ENCODE measurements around the gene TACR1. TPM values are rescaled to one million over a fixed set of nuclear protein-coding genes. Genes with fewer than 3 reads are reported as not detected.

The TACR1 gene
- total and polyA plus RNA-seq, 2 experiments from 2014 or later = 3.5 to 7.3 TPM

GRCh38 chr2:75088791-75089190, 110.5 kb downstream of the TACR1 start:
- Histone ChIP-seq H3K79me2 (replicated peaks; ENCODE audit: insufficient read depth) (no peaks in the 10 kb centered on the region), H2AFZ (no peak overlapping the region), H3K27ac (ENCODE audit: low read depth) (no peak overlapping the region), H3K4me3 (no peak overlapping the region), H4K20me1 (replicated peaks; ENCODE audit: insufficient read depth) (no peaks in the 10 kb centered on the region), H3K4me1 (ENCODE audit: insufficient read depth) (peaks cover 8% of the 10 kb centered on the region; the same call in 1 of the 2 replicates), H3K36me3 (ENCODE audit: insufficient read depth) (no peaks in the 10 kb centered on the region), H3K9me2 (ENCODE audit: insufficient read depth) (peaks cover 23% of the 10 kb centered on the region), H3K27me3 (ENCODE audit: insufficient read depth) (no peaks in the 10 kb centered on the region), H3K4me2 (no peak overlapping the region), H3F3A (replicated peaks; ENCODE audit: low read depth) (no peaks in the 10 kb centered on the region)
- ATAC-seq (no peak), DNase-seq (ENCODE audit: low spot score) (no peak)
- Mint-ChIP-seq H3K4me3 (no peak overlapping the region), H3K27me3 (ENCODE audit: insufficient read depth, low read depth, poor library complexity) (peaks cover 3% of the 10 kb centered on the region), H3K9me3 (no peaks in the 10 kb centered on the region), H3K27ac (no peak overlapping the region), H3K4me1 (peaks cover 9% of the 10 kb centered on the region; the same call in 2 of the 3 replicates), H3K36me3 (ENCODE audit: low read depth) (no peaks in the 10 kb centered on the region)
- TF ChIP-seq STAT1 (IDR thresholded peaks at IDR 0.05; ENCODE audit: unreplicated experiment) (no peak), EZH2 (IDR thresholded peaks at IDR 0.05; ENCODE audit: low read depth, unreplicated experiment) (no peak), CTCF (conservative IDR thresholded peaks at IDR 0.05; ENCODE audit: low read depth in 2 of 2) (no peak), NANOG (IDR thresholded peaks at IDR 0.05; ENCODE audit: borderline replicate concordance) (no peak), REST (IDR thresholded peaks at IDR 0.05; ENCODE audit: unreplicated experiment) (no peak), POLR2AphosphoS5 (IDR thresholded peaks at IDR 0.05; ENCODE audit: low read depth) (no peak), JUNB (IDR thresholded peaks at IDR 0.05; ENCODE audit: unreplicated experiment) (no peak)

- H3K27ac Mint-ChIP-seq = no peak overlapping the region
- no peak overlapping the region for H3K4me3 Mint-ChIP-seq
- Histone ChIP-seq H3K9me2 (ENCODE audit: insufficient read depth) (peaks cover 23% of the 10 kb centered on the region), H3K4me3 (no peak overlapping the region), H2AFZ (no peak overlapping the region), H3K79me2 (replicated peaks; ENCODE audit: insufficient read depth) (no peaks in the 10 kb centered on the region), H3K4me2 (no peak overlapping the region), H3F3A (replicated peaks; ENCODE audit: low read depth) (no peaks in the 10 kb centered on the region), H3K36me3 (ENCODE audit: insufficient read depth) (no peaks in the 10 kb centered on the region), H3K27me3 (ENCODE audit: insufficient read depth) (no peaks in the 10 kb centered on the region), H3K4me1 (ENCODE audit: insufficient read depth) (peaks cover 8% of the 10 kb centered on the region; the same call in 1 of the 2 replicates), H4K20me1 (replicated peaks; ENCODE audit: insufficient read depth) (no peaks in the 10 kb centered on the region), H3K27ac (ENCODE audit: low read depth) (no peak overlapping the region)
- no peaks in the 10 kb centered on the region for H3K36me3 Mint-ChIP-seq (ENCODE audit: low read depth)
- no peak for DNase-seq (ENCODE audit: low spot score)
- no peak for ATAC-seq
- H3K27me3 Mint-ChIP-seq (ENCODE audit: insufficient read depth, low read depth, poor library complexity) = peaks cover 3% of the 10 kb centered on the region
- H3K9me3 Mint-ChIP-seq = no peaks in the 10 kb centered on the region
- peaks cover 9% of the 10 kb centered on the region; the same call in 2 of the 3 replicates for H3K4me1 Mint-ChIP-seq
- TF ChIP-seq ZNF462 (CRISPR knock-in tag; IDR thresholded peaks at IDR 0.05) (no peak), JUNB (IDR thresholded peaks at IDR 0.05; ENCODE audit: unreplicated experiment) (no peak), ZNF331 (CRISPR knock-in tag; IDR thresholded peaks at IDR 0.05; ENCODE audit: low read depth) (no peak), EZH2 (IDR thresholded peaks at IDR 0.05; ENCODE audit: low read depth, unreplicated experiment) (no peak), POLR2AphosphoS5 (IDR thresholded peaks at IDR 0.05; ENCODE audit: low read depth) (no peak)
Measured at GRCh38 chr2:75087736-75088135, 111.6 kb downstream of the TACR1 start.

Data from GM23338 (cell line).